ENCODE results near the gene NUP214.

- TF ChIP-seq ZNF664 (tag by site-specific recombination; IDR thresholded peaks at IDR 0.05) (no peak), ZNF138 (tag by site-specific recombination; IDR thresholded peaks at IDR 0.05; ENCODE audit: borderline replicate concordance) (no peak), PBX3 (CRISPR knock-in tag; IDR thresholded peaks at IDR 0.05) (no peak), GLI4 (tag by site-specific recombination; IDR thresholded peaks at IDR 0.05) (no peak), ZNF221 (tag by site-specific recombination; IDR thresholded peaks at IDR 0.05; ENCODE audit: borderline replicate concordance) (no peak), CTCF (tag by site-specific recombination; IDR thresholded peaks at IDR 0.05) (no peak), TCF7L2 (IDR thresholded peaks at IDR 0.05; ENCODE audit: borderline replicate concordance, low read depth, low read length) (no peak), PRDM4 (tag by site-specific recombination; IDR thresholded peaks at IDR 0.05) (no peak), ATF2 (tag by site-specific recombination; IDR thresholded peaks at IDR 0.05; ENCODE audit: low read depth) (no peak), ZNF544 (tag by site-specific recombination; IDR thresholded peaks at IDR 0.05) (no peak), ZBTB20 (tag by site-specific recombination; IDR thresholded peaks at IDR 0.05) (no peak), ZNF501 (tag by site-specific recombination; IDR thresholded peaks at IDR 0.05) (no peak), REST (tag by site-specific recombination; IDR thresholded peaks at IDR 0.05) (no peak), AEBP2 (tag by site-specific recombination; IDR thresholded peaks at IDR 0.05; ENCODE audit: borderline replicate concordance) (no peak)
These were observed 89.0 kb downstream of the NUP214 start for GRCh38 chr9:131214286-131214856.
